Cardiac fibroblast (primary cell): Measurements from ENCODE around the gene PRR19.
"Not testable (repeated sequence)": the region's sequence is repeated elsewhere in the genome, so short reads cannot be mapped to it uniquely, and the experiment has no call there.

ENCODE experiments used
- DNase-seq, 2 donors: peaks; one replicate each; pipeline versions ENCODE4 v3.0.0 to v3.0.0-alpha.2; 2010; ENCODE audit warnings: low read depth in 2 of 2
- H3K4me3 ChIP-seq, 2 donors: replicated peaks in 1 of 2; 1 replicate in 1 of 2; 2 replicates in 1 of 2; pipeline ENCODE4 v1.5.1; 2011; ENCODE audit warnings: low read depth in 2 of 2, low read length in 2 of 2, mild to moderate bottlenecking in 2 of 2, moderate library complexity in 1 of 2
- TF ChIP-seq, protein P1 (sequence below): IDR thresholded peaks from one replicate; pipeline ENCODE4 v1.5.1; 2011; ENCODE audit warnings: low read depth, mild to moderate bottlenecking, low read length, inconsistent platforms

PRR19 gene

DNA sequence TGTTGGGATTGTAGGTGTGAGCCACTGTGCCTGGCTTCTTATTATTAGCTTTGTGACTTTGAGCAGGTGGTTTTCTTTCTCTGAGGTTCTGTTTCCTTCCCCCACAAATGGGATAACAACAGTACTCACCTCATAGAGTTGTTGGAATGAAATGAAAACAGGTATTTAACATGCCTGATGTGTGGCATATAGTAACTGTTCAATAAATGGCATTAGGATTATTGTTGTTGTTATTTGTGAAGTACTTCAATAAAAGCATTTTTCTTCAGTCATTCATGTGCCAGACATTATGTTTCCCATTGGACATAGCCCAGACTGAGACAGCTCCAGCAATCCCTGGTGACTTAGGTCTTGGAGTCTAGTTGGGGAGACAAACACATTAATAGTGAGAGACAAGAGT, 25.0 kb downstream of the PRR19 start:
- TF ChIP-seq, protein P1, sequence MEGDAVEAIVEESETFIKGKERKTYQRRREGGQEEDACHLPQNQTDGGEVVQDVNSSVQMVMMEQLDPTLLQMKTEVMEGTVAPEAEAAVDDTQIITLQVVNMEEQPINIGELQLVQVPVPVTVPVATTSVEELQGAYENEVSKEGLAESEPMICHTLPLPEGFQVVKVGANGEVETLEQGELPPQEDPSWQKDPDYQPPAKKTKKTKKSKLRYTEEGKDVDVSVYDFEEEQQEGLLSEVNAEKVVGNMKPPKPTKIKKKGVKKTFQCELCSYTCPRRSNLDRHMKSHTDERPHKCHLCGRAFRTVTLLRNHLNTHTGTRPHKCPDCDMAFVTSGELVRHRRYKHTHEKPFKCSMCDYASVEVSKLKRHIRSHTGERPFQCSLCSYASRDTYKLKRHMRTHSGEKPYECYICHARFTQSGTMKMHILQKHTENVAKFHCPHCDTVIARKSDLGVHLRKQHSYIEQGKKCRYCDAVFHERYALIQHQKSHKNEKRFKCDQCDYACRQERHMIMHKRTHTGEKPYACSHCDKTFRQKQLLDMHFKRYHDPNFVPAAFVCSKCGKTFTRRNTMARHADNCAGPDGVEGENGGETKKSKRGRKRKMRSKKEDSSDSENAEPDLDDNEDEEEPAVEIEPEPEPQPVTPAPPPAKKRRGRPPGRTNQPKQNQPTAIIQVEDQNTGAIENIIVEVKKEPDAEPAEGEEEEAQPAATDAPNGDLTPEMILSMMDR = no peak
- DNase-seq = no peak
- H3K4me3 ChIP-seq = no peak overlapping the region

DNA sequence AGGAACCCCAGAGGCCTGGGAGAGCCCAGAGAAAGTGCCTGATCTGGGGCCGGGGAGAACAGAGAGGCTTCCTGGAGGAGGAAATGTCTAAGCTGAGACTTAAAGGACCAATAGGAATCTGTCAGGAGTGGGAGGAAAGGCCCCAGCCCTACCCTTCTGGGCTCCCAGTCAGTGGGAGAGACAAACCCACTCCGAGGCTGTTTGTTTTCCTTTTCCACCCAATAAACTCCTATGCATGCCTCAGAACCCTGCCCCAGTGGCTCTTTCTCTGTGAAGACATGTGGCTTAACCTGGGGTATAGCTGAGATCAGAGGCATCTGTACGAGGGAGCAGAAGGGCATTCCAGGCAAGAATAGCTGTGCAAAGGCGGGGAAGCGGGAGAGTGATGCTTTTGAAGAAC, 25.4 kb downstream of the PRR19 start:
- TF ChIP-seq, protein P1 = no peak
- H3K4me3 ChIP-seq = no peak overlapping the region
- no peak for DNase-seq

DNA sequence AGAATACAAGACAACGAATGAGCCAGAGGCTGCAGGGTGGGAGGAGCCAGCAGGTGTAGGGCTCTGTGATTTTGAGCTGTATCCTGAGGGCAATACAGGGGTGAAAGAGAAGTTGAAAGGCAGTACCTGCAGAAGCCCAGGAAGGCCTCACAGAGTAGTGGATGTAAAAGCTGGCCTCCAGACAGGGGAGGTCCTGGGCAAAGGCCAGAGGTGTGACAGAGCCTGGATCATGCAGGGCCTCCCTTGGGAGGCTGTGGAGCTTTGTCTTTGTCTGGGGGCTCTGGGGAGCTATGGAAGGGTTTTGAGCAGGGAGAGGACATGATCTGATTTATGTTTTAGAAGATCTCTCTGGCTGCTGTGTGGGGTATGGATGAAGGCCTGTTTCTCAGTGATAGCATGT, 26.2 kb downstream of the PRR19 start:
- DNase-seq = no peak
- no peak overlapping the region for H3K4me3 ChIP-seq
- TF ChIP-seq, protein P1 = no peak

DNA sequence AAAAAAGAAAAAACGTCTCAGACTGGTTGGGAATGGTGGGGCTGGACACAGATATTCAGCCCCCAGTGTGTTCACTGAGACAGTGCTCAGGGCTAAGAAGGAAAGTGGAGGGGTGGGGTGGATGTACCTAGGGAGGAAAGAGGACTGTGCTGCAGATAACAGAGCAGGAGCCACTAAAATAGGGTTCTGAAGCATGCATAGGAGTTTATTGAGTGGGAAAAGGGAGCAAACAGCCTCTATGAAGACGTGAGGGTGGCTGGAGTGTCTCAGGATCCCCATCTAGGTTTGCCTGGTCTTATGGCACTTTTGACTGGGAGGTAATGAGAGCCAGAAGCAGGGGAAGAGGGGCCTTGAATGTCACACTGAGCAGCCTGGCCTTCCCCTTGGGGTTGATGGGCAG, 26.9 kb downstream of the PRR19 start:
- H3K4me3 ChIP-seq = no peak overlapping the region
- DNase-seq = no peak
- TF ChIP-seq, protein P1 = no peak

DNA sequence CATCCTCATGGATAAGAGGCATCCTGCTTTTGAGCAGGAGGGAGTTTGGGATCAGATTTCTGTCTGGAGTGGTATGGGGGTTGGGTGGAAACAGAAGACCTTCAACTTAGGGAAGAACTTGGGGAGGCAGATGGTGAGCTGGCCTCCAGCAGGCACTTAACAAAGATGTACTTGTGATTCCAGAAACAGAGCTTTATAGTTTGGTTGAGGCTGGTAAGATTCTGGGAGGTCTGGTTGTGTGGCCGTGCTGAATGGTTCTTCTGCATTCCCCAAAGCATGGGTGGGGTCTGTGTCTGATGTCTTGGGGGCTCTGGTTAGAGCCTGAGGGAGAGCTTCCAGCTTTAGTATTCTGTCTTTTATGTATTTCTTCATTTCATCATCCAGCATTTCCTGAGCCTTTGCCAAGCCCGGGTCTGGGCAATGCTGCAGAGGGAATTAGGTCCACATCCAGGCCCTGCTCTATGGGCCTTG, 28.3 kb downstream of the PRR19 start:
- H3K4me3 ChIP-seq = no peak overlapping the region
- TF ChIP-seq, protein P1 = no peak
- DNase-seq = peak in 1 of 2 donors; percentile 52

DNA sequence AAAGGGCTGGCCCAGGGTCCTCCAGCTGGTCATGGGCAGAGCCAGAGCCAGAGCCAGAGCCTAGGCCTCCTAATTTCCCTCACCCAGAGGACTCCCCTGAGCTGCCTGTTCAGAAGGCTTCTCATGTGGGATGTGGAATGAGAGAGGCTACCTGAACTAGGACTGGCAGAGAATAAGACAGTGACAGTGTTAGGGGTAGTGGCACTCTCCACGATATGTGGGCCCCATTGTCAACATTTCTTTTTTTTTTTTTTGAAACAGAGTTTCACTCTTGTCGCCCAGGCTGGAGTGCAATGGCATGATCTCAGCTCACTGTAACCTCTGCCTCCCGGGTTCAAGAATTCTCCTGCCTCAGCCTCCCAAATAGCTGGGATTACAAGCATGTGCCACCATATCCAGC, 29.4 kb downstream of the PRR19 start:
- not testable (repeated sequence) for DNase-seq, H3K4me3 ChIP-seq

DNA sequence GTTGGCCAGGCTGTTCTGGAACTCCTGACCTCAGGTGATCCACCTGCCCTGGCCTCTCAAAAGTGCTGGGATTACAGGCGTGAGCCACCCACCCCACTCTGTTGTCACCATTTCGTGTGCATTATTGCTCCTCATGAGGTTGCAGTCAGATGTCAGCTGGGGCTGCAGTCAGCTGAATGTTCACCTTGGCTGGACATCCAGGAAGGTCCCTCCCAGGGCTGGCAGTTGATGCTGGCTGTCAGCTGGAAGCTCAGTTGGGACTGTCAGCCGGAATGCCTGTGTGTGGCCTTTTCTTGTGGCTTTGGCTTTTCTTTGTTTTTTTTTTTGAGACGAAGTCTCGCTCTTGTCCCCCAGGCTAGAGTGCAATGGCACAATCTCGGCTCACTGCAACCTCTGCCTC, 30.1 kb downstream of the PRR19 start:
- H3K4me3 ChIP-seq = no peak overlapping the region
- TF ChIP-seq, protein P1 = no peak
- no peak for DNase-seq

DNA sequence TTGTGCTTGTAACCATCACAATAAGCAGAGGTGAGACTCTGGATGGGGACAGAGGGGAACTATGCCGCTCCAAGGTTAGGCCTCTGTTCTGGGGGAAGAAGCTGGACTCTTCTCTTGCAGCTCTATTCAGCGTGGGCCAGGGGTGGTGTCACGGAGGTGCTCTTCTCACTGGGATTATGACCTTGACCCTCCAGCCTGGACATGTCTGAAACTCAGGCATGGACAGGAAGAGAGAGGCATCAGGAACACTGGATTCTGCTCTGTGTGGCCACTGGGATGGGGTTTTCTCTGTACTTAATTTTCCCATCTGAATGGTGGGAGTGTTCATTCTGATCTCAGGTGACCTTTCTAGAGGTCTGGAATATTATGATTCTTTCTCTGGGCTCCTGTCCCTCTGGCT, 31.1 kb downstream of the PRR19 start:
- DNase-seq = no peak
- H3K4me3 ChIP-seq = no peak overlapping the region
- TF ChIP-seq, protein P1 = no peak
